ENCODE data around the gene GDPGP1. TPM values are rescaled to one million over a fixed set of nuclear protein-coding genes. Genes with fewer than 3 reads are reported as not detected.

The GDPGP1 gene
- polyA plus RNA-seq, 1 donor (not counting 4 experiments of a cell fraction or from before 2014, with no cell fraction given), result 0.92 TPM

DNA sequence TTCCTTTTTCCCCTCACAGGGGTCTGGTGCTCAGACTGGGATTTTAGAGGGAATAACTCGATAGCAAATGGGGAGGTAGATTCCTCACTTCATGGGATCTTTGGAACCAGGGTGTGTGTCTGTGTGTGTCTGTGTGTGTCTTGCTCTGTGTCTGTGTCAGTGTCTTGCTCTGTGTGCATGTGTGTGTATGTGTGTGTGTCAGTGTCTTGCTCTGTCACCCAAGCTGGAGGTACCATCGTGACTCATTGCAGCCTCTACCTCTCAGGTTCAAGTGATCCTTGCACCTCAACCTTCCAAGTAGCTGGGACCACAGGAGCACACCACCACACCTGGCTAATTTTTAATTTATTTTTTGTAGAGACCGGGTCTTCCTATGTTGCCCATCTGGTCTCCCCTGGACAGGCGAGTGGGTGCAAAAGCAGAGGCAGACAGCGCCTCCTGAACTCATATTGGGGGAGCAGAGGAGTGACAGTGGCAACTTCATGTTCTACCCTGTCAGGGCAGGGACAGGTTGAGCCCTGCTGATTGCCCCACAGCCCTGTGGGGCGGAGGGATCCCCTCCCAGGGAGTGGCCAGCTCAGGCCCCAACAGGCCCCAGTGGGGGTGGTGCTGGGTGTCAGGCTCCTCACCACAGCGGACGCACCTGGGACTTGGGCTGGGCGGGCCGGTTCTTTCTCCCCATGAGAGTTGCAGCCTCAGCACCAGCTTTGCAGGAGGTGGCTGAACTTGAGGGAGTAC is 43.2 kb upstream of the GDPGP1 start:
- no peak for TF ChIP-seq EZH2 (IDR thresholded peaks at IDR 0.05; ENCODE audit: low read length)
- TF ChIP-seq, protein P1, sequence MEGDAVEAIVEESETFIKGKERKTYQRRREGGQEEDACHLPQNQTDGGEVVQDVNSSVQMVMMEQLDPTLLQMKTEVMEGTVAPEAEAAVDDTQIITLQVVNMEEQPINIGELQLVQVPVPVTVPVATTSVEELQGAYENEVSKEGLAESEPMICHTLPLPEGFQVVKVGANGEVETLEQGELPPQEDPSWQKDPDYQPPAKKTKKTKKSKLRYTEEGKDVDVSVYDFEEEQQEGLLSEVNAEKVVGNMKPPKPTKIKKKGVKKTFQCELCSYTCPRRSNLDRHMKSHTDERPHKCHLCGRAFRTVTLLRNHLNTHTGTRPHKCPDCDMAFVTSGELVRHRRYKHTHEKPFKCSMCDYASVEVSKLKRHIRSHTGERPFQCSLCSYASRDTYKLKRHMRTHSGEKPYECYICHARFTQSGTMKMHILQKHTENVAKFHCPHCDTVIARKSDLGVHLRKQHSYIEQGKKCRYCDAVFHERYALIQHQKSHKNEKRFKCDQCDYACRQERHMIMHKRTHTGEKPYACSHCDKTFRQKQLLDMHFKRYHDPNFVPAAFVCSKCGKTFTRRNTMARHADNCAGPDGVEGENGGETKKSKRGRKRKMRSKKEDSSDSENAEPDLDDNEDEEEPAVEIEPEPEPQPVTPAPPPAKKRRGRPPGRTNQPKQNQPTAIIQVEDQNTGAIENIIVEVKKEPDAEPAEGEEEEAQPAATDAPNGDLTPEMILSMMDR (optimal IDR thresholded peaks at IDR 0.05 in 1 of 3, IDR thresholded peaks at IDR 0.05 in 1 of 3, conservative IDR thresholded peaks at IDR 0.05 in 1 of 3; ENCODE audit: extremely low read depth in 1 of 3, insufficient read depth in 2 of 3, low read length in 3 of 3), result peak in 1 of 3 experiments; percentile 19
- Histone ChIP-seq H3K4me3 (ENCODE audit: control insufficient read depth in 2 of 3, extremely low read depth in 1 of 3, insufficient read depth in 2 of 3, low read depth in 1 of 3, low read length in 3 of 3) (peak overlapping the region in 2 of 3 experiments; percentile 23 to 52), H3K79me2 (ENCODE audit: control insufficient read depth, insufficient read depth, low read length) (peaks cover 54% of the 10 kb centered on the region), H3K27ac (ENCODE audit: control insufficient read depth, insufficient read depth, low read length) (peak overlapping the region; percentile 86), H3K4me2 (ENCODE audit: control insufficient read depth, extremely low read depth, insufficient read depth, low read depth, low read length) (peak overlapping the region; percentile 81), H3K9ac (ENCODE audit: control insufficient read depth, extremely low read depth, insufficient read depth, low read length) (peak overlapping the region; percentile 67), H3K36me3 (ENCODE audit: control insufficient read depth in 2 of 2, extremely low read depth in 1 of 2, insufficient read depth in 2 of 2, low read length in 2 of 2) (peaks cover 0 to 3% of the 10 kb centered on the region in 2 experiments), H3K9me1 (ENCODE audit: control insufficient read depth, extremely low read depth, insufficient read depth, low read length) (peaks cover 2% of the 10 kb centered on the region), H2AFZ (ENCODE audit: control insufficient read depth, low read length) (peak overlapping the region; percentile 1), H3K9me3 (ENCODE audit: control insufficient read depth, low read depth, low read length) (no peaks in the 10 kb centered on the region), H3K4me1 (ENCODE audit: control insufficient read depth, extremely low read depth, insufficient read depth, low read length) (peaks cover 60% of the 10 kb centered on the region), H3K27me3 (ENCODE audit: control insufficient read depth, extremely low read depth, insufficient read depth, low read length) (no peaks in the 10 kb centered on the region), H4K20me1 (ENCODE audit: control insufficient read depth, extremely low read depth, insufficient read depth, low read length) (no peaks in the 10 kb centered on the region)
- FAIRE-seq (no peak), DNase-seq (ENCODE audit: low read depth, low spot score) (no peak)
- dilution Hi-C loops (cut with MboI; ENCODE audit: extremely low pct_ligation_motif_present, low sequenced_read_pairs), result no loop called here

DNA sequence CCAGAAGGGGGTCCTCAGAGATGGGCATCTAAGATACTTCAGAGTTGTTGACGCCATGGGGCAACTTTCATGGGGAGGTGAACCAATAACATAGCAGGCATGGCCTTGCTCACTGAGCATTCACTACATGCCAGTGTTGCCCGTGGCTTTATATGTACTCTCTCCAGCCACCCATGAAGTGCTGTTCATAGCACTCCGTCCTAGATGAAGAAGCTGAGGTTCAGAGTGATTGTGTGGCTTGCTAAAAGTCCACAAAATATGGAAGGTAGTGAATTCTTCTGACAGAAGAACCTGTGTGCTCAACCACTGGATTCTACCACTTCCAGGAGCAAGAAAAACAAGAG is 42.7 kb upstream of the GDPGP1 start:
- no peaks in the 10 kb centered on the region for H3K27me3 ChIP-seq (ENCODE audit: control insufficient read depth, extremely low read depth, insufficient read depth, low read length)
- H3K4me1 ChIP-seq (ENCODE audit: control insufficient read depth, extremely low read depth, insufficient read depth, low read length), result peaks cover 57% of the 10 kb centered on the region
- dilution Hi-C loops (cut with MboI; ENCODE audit: extremely low pct_ligation_motif_present, low sequenced_read_pairs), result no loop called here
- H3K36me3 ChIP-seq (ENCODE audit: control insufficient read depth in 2 of 2, extremely low read depth in 1 of 2, insufficient read depth in 2 of 2, low read length in 2 of 2), result peaks cover 0 to 3% of the 10 kb centered on the region in 2 experiments
- peak overlapping the region in 2 of 3 experiments; percentile 1 to 52 for H3K4me3 ChIP-seq (ENCODE audit: control insufficient read depth in 2 of 3, extremely low read depth in 1 of 3, insufficient read depth in 2 of 3, low read depth in 1 of 3, low read length in 3 of 3)
- H3K9ac ChIP-seq (ENCODE audit: control insufficient read depth, extremely low read depth, insufficient read depth, low read length), result peak overlapping the region; percentile 67
- H3K9me1 ChIP-seq (ENCODE audit: control insufficient read depth, extremely low read depth, insufficient read depth, low read length), result peaks cover 2% of the 10 kb centered on the region
- FAIRE-seq (no peak), DNase-seq (ENCODE audit: low read depth, low spot score) (no peak)
- H3K27ac ChIP-seq (ENCODE audit: control insufficient read depth, insufficient read depth, low read length), result peak overlapping the region; percentile 86
- TF ChIP-seq EZH2 (IDR thresholded peaks at IDR 0.05; ENCODE audit: low read length), result no peak
- TF ChIP-seq, protein P1 (optimal IDR thresholded peaks at IDR 0.05 in 1 of 3, IDR thresholded peaks at IDR 0.05 in 1 of 3, conservative IDR thresholded peaks at IDR 0.05 in 1 of 3; ENCODE audit: extremely low read depth in 1 of 3, insufficient read depth in 2 of 3, low read length in 3 of 3), result no peak
- H2AFZ ChIP-seq (ENCODE audit: control insufficient read depth, low read length), result peak overlapping the region; percentile 1
- H3K79me2 ChIP-seq (ENCODE audit: control insufficient read depth, insufficient read depth, low read length), result peaks cover 51% of the 10 kb centered on the region
- H4K20me1 ChIP-seq (ENCODE audit: control insufficient read depth, extremely low read depth, insufficient read depth, low read length), result no peaks in the 10 kb centered on the region
- peak overlapping the region; percentile 81 for H3K4me2 ChIP-seq (ENCODE audit: control insufficient read depth, extremely low read depth, insufficient read depth, low read depth, low read length)
- H3K9me3 ChIP-seq (ENCODE audit: control insufficient read depth, low read depth, low read length), result no peaks in the 10 kb centered on the region

Data from keratinocyte (primary cell).